Measurements from ENCODE around the gene RBM34. TPM values are rescaled to one million over a fixed set of nuclear protein-coding genes. Genes with fewer than 3 reads are reported as not detected.
"Not testable (repeated sequence)": the region's sequence is repeated elsewhere in the genome, so short reads cannot be mapped to it uniquely, and the experiment has no call there.

RBM34 gene
- total RNA-seq, 1 donor from 2014 or later = 68.4 TPM

DNA sequence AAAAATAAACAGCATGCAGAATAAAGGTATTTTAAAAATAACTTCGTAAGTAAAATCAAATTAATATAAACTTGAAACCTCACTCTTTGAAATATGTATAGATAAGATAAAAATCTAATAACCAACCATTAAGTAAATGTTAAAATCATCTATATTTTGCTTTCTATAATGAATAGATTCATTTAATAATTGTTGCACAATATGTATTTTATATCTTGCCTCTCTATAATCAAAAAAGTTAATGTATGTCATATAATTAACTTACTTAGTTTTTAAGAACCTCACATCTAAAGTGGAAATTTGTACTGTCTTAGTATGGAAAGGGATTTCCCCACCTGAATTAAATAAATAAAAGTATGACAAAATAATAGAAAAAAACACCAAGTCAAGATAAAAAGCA, 42.4 kb upstream of the RBM34 start:
- TF ChIP-seq, protein P1, sequence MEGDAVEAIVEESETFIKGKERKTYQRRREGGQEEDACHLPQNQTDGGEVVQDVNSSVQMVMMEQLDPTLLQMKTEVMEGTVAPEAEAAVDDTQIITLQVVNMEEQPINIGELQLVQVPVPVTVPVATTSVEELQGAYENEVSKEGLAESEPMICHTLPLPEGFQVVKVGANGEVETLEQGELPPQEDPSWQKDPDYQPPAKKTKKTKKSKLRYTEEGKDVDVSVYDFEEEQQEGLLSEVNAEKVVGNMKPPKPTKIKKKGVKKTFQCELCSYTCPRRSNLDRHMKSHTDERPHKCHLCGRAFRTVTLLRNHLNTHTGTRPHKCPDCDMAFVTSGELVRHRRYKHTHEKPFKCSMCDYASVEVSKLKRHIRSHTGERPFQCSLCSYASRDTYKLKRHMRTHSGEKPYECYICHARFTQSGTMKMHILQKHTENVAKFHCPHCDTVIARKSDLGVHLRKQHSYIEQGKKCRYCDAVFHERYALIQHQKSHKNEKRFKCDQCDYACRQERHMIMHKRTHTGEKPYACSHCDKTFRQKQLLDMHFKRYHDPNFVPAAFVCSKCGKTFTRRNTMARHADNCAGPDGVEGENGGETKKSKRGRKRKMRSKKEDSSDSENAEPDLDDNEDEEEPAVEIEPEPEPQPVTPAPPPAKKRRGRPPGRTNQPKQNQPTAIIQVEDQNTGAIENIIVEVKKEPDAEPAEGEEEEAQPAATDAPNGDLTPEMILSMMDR (IDR thresholded peaks at IDR 0.05; ENCODE audit: unreplicated experiment) = no peak
- Mint-ChIP-seq H3K27me3 (no peaks in the 10 kb centered on the region), H3K4me3 (ENCODE audit: low read depth) (no peak overlapping the region), H3K36me3 (ENCODE audit: insufficient read depth) (peaks cover 25% of the 10 kb centered on the region), H3K9me3 (ENCODE audit: low read depth) (no peaks in the 10 kb centered on the region), H3K4me1 (ENCODE audit: low read depth) (peaks cover 2% of the 10 kb centered on the region), H3K27ac (no peak overlapping the region)
- DNase-seq (ENCODE audit: low spot score, unreplicated experiment) = no peak

DNA sequence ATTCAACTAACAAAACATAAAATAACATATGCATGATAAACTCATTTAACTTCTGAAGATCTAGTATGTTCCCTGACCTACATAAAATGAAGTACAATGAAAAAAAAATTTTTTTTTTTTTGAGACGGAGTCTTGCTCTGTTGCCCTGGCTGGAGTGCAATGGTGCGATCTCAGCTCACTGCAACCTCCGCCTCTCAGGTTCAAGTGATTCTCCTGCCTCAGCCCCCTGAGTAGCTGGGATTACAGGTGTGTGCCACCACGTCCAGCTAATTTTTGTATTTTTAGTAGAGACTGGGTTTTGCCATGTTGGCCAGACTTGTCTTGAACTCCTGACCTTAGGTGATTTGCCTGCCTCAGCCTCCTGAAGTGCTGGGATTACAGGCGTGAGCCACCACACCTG, 41.4 kb upstream of the RBM34 start:
- H3K4me1 Mint-ChIP-seq (ENCODE audit: low read depth); H3K27me3 Mint-ChIP-seq; H3K4me3 Mint-ChIP-seq (ENCODE audit: low read depth); H3K9me3 Mint-ChIP-seq (ENCODE audit: low read depth); DNase-seq (ENCODE audit: low spot score, unreplicated experiment): not testable (repeated sequence)
- Mint-ChIP-seq H3K36me3 (ENCODE audit: insufficient read depth) (peaks cover 24% of the 10 kb centered on the region), H3K27ac (peak overlapping the region; percentile 78)

DNA sequence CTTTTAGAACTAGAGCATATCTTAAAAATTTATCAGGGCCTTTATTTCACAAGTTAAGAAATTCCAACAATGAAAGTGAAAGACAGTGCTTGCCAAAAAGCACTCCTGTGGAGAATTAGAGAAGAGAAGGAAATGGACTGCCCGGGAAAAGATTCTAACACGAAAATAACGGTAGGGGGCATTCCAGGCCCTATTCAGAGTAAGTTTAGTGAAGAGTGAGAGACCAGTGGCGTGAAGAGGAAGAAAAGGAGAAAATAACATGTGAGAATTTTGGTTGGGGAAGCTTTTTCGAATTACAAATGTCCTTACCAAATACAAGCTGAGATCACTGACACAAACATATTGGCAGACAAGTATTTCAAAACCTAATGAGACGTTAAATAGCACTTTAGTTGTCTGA, 38.4 kb upstream of the RBM34 start:
- H3K4me3 Mint-ChIP-seq (ENCODE audit: low read depth) = no peak overlapping the region

DNA sequence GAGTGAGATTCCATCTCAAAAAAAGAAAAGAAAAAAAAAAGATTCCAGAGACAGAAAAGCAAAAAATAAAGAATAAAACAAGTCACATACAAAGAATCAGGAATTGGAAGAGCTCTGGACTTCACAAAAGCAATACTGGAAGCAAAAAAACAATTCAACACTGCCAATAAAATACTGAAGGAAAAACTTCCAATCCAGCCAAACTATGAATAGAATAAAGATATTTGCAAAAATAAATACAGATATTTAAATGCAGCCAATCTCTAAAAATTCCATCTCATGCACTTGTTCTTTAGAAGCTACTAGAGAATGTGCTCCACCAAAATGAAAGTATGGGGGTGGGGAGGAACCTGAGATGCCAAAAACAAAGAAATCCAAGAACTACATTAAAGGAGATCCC, 29.4 kb upstream of the RBM34 start:
- no peaks in the 10 kb centered on the region for H3K27me3 Mint-ChIP-seq
- H3K36me3 Mint-ChIP-seq (ENCODE audit: insufficient read depth) = peaks cover 25% of the 10 kb centered on the region
- no peak overlapping the region for H3K27ac Mint-ChIP-seq
- DNase-seq (ENCODE audit: low spot score, unreplicated experiment) = no peak
- no peaks in the 10 kb centered on the region for H3K9me3 Mint-ChIP-seq (ENCODE audit: low read depth)
- no peaks in the 10 kb centered on the region for H3K4me1 Mint-ChIP-seq (ENCODE audit: low read depth)
- TF ChIP-seq, protein P1 (IDR thresholded peaks at IDR 0.05; ENCODE audit: unreplicated experiment) = no peak
- H3K4me3 Mint-ChIP-seq (ENCODE audit: low read depth) = no peak overlapping the region

More for the DNA sequence above, 38.4 kb upstream of the RBM34 start:
- H3K27me3 Mint-ChIP-seq = no peaks in the 10 kb centered on the region
- no peaks in the 10 kb centered on the region for H3K4me1 Mint-ChIP-seq (ENCODE audit: low read depth)
- peak overlapping the region; percentile 6 for H3K27ac Mint-ChIP-seq
- H3K36me3 Mint-ChIP-seq (ENCODE audit: insufficient read depth) = peaks cover 11% of the 10 kb centered on the region
- H3K9me3 Mint-ChIP-seq (ENCODE audit: low read depth) = no peaks in the 10 kb centered on the region
- no peak for DNase-seq (ENCODE audit: low spot score, unreplicated experiment)
- TF ChIP-seq, protein P1 (IDR thresholded peaks at IDR 0.05; ENCODE audit: unreplicated experiment) = peak; percentile 55

DNA sequence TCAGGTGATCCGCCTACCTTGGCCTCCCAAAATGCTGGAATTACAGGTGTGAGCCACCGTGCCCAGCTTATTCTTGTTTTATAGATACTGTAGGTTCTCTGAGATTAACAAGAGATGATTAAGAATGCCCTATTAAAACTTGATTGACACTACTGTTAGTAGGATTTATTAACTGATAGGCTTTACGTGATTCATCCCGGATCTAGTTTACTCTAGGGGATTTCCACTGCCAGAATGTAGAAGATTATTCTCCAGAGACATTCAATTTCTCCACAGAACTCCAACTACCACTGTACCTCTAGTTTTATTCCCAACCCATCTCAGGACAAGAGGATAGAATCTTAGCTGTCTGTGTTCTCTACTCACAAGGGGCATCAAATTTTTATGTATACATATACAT, 26.3 kb upstream of the RBM34 start:
- no peaks in the 10 kb centered on the region for H3K4me1 Mint-ChIP-seq (ENCODE audit: low read depth)

More for the DNA sequence above, 26.3 kb upstream of the RBM34 start:
- Mint-ChIP-seq H3K27me3 (no peaks in the 10 kb centered on the region), H3K9me3 (ENCODE audit: low read depth) (no peaks in the 10 kb centered on the region), H3K4me3 (ENCODE audit: low read depth) (no peak overlapping the region), H3K36me3 (ENCODE audit: insufficient read depth) (peaks cover 21% of the 10 kb centered on the region), H3K27ac (no peak overlapping the region)
- DNase-seq (ENCODE audit: low spot score, unreplicated experiment) = no peak
- TF ChIP-seq, protein P1 (IDR thresholded peaks at IDR 0.05; ENCODE audit: unreplicated experiment) = no peak
